Thyroid gland (tissue), 4 donors: Measurements from ENCODE around the gene FKRP.

Source experiments
- CTCF ChIP-seq, 6 experiments: fragments of 200-600 bp in 3 of 6; fragments of 450-650 bp in 3 of 6; sonication (generic) in 3 of 6; IDR thresholded peaks; one replicate each; pipeline ENCODE4 v1.5.1; 2016 to 2019; ENCODE audit warnings: antibody characterized with exemption in 6 of 6, mild to moderate bottlenecking in 2 of 6, inconsistent platforms in 1 of 6, moderate library complexity in 1 of 6
- POLR2A ChIP-seq, 2 donors: fragments of 450-650 bp; IDR thresholded peaks; one replicate each; pipeline ENCODE4 v1.6.1; 2017; ENCODE audit warnings: antibody characterized with exemption in 2 of 2, mild to moderate bottlenecking in 2 of 2, moderate library complexity in 1 of 2

GRCh38 chr19:46753420-46754155, 7.7 kb downstream of the FKRP start:
- peak in 4 of 6 experiments; percentile 9 to 52 (median 38) for TF ChIP-seq CTCF (IDR thresholded peaks at IDR 0.05)
- TF ChIP-seq POLR2A (IDR thresholded peaks at IDR 0.05), result no peak
